Left renal cortex interstitium (tissue), 4 donors: ENCODE results near the gene OR7G1. TPM values are rescaled to one million over a fixed set of nuclear protein-coding genes. Genes with fewer than 3 reads are reported as not detected.
"Not testable (repeated sequence)": the region's sequence is repeated elsewhere in the genome, so short reads cannot be mapped to it uniquely, and the experiment has no call there.

Source experiments
- DNase-seq, 4 donors: peaks; one replicate each; pipeline ENCODE4 v3.0.0-alpha.2; 2013; ENCODE audit warnings: low read depth in 4 of 4, low spot score in 2 of 4, missing footprints in 1 of 4
- polyA plus RNA-seq, 4 donors: library from polyadenylated mRNA; unstranded; fragments of 120-200 nt; gene quantifications; one replicate each; pipeline ENCODE4 v1.2.1, GENCODE V29; 2013; ENCODE audit not compliant: insufficient read length in 4 of 4

Gene OR7G1
- polyA plus RNA-seq, 4 donors, result not detected

- DNase-seq, result no peak
Measured at GRCh38 chr19:9078651-9079050, 36.9 kb downstream of the OR7G1 start.

- no peak for DNase-seq
Measured at GRCh38 chr19:9076901-9077300, 38.7 kb downstream of the OR7G1 start.

GRCh38 chr19:9075064-9075949, 40.3 kb downstream of the OR7G1 start:
- peak in 1 of 4 donors; percentile 66 for DNase-seq

- no peak for DNase-seq
Measured at GRCh38 chr19:9073806-9074205, 41.8 kb downstream of the OR7G1 start.

- DNase-seq, result not testable (repeated sequence)
Measured at GRCh38 chr19:9071720-9072119, 43.8 kb downstream of the OR7G1 start.

- DNase-seq, result no peak
Measured at GRCh38 chr19:9070066-9070465, 45.5 kb downstream of the OR7G1 start.

- no peak for DNase-seq
Measured at GRCh38 chr19:9065457-9066014, 50.0 kb downstream of the OR7G1 start.

Other genes with a start within 250 kb of the OR7G1 start
- gene MUC16, start 105.4 kb downstream of the OR7G1 start, polyA plus RNA-seq, result under 1 TPM; 0.02 to 0.16 (median 0.09) TPM
- gene OR1M1, start 28.7 kb downstream of the OR7G1 start, polyA plus RNA-seq, result under 1 TPM in 3 of 4 donors, not detected in 1; 0.06 to 0.09 (median 0.06) TPM
- gene OR7G2, start 8.3 kb downstream of the OR7G1 start, polyA plus RNA-seq, result under 1 TPM in 3 of 4 donors, not detected in 1; 0.04 to 0.05 (median 0.05) TPM
- not detected for gene OR7G3, start 11.2 kb upstream of the OR7G1 start, polyA plus RNA-seq
- gene ZNF317, start 24.6 kb upstream of the OR7G1 start, polyA plus RNA-seq, result 10 to 100 TPM; 35.2 to 37.9 (median 36.1) TPM
- gene OR7D2, start 63.2 kb upstream of the OR7G1 start, polyA plus RNA-seq, result under 1 TPM; 0.05 to 0.21 (median 0.12) TPM
- under 1 TPM in 1 of 4 donors, not detected in 3; 0.03 TPM for gene OR7D4, start 103.8 kb upstream of the OR7G1 start, polyA plus RNA-seq
- gene OR7E24, start 135.2 kb upstream of the OR7G1 start, polyA plus RNA-seq, result not detected
- gene ZNF699, start 194.1 kb upstream of the OR7G1 start, polyA plus RNA-seq, result 1 to 10 TPM; 6.5 to 8.7 (median 6.9) TPM
- gene ZNF559, start 208.4 kb upstream of the OR7G1 start, polyA plus RNA-seq, result 10 to 100 TPM; 49.0 to 71.6 (median 62.9) TPM
- 10 to 100 TPM in 2 of 4 donors, 1 to 10 TPM in 2; 6.6 to 16.8 (median 11.4) TPM for gene ZNF177, start 247.2 kb upstream of the OR7G1 start, polyA plus RNA-seq